GM12878 (cell line): ENCODE data around the gene KHDC1. TPM values are rescaled to one million over a fixed set of nuclear protein-coding genes. Genes with fewer than 3 reads are reported as not detected.

Source experiments
- ASH2L ChIP-seq: fragments of 300-600, 200-600 bp; sonication (generic); IDR thresholded peaks from 2 replicates; pipeline ENCODE4 v1.6.1; 2017; ENCODE audit warnings: low read depth, mild to moderate bottlenecking, borderline replicate concordance
- ATF7 ChIP-seq: fragments of 450-650 bp; IDR thresholded peaks from 2 replicates; pipeline ENCODE4 v1.6.1; 2016; ENCODE audit warnings: low read depth, mild to moderate bottlenecking
- BHLHE40 ChIP-seq, 2 experiments: fragments of 450-650 bp in 1 of 2; IDR thresholded peaks; 2 replicates each; pipeline ENCODE4 v1.6.1; 2011 to 2017; ENCODE audit warnings: low read depth in 2 of 2, borderline replicate concordance in 1 of 2, improper control_type of control experiment in 1 of 2, low read length in 1 of 2, mild to moderate bottlenecking in 1 of 2
- CBX5 ChIP-seq: sonication (generic); IDR thresholded peaks from 2 replicates; pipeline ENCODE4 v1.6.1; 2016; ENCODE audit warnings: low read depth, moderate library complexity, mild to moderate bottlenecking, inconsistent platforms
- DPF2 ChIP-seq: fragments of 450-650 bp; IDR thresholded peaks from 2 replicates; pipeline ENCODE4 v1.6.1; 2017; ENCODE audit warnings: mild to moderate bottlenecking
- EGR1 ChIP-seq, 2 experiments: IDR thresholded peaks; 1 replicate in 1 of 2; 2 replicates in 1 of 2; pipeline ENCODE4 v1.6.1; 2011 to 2012; ENCODE audit warnings: low read depth in 2 of 2, low read length in 2 of 2, borderline replicate concordance in 1 of 2, mild to moderate bottlenecking in 1 of 2, moderate library complexity in 1 of 2
- GABPA ChIP-seq: IDR thresholded peaks from 2 replicates; pipeline ENCODE4 v1.6.1; 2014; ENCODE audit warnings: antibody characterized with exemption, low read depth, mild to moderate bottlenecking, inconsistent platforms
- GATAD2B ChIP-seq: fragments of 450-650 bp; conservative IDR thresholded peaks from 2 replicates; pipeline ENCODE4 v1.6.1; 2017; ENCODE audit warnings: low read depth, mild to moderate bottlenecking, moderate library complexity
- HDAC2 ChIP-seq: fragments of 200-600 bp; sonication (generic); IDR thresholded peaks from 2 replicates; pipeline ENCODE4 v1.6.1; 2017
- LARP7 ChIP-seq: fragments of 450-650 bp; IDR thresholded peaks from 2 replicates; pipeline ENCODE4 v1.6.1; 2017; ENCODE audit warnings: mild to moderate bottlenecking
- NR2F1 ChIP-seq: fragments of 450-650 bp; conservative IDR thresholded peaks from 2 replicates; pipeline ENCODE4 v1.6.1; 2017; ENCODE audit warnings: mild to moderate bottlenecking
- POLR2AphosphoS2 ChIP-seq: IDR thresholded peaks from 2 replicates; pipeline ENCODE4 v1.6.1; 2011; ENCODE audit warnings: low read depth, mild to moderate bottlenecking, low read length, improper control_type of control experiment, moderate library complexity
- RAD51 ChIP-seq: fragments of 450-650 bp; IDR thresholded peaks from 2 replicates; pipeline ENCODE4 v1.6.1; 2016; ENCODE audit warnings: moderate library complexity, mild to moderate bottlenecking, inconsistent platforms
- RB1 ChIP-seq: fragments of 450-650 bp; formaldehyde crosslinking; IDR thresholded peaks from 2 replicates; pipeline ENCODE4 v1.6.1; 2017; ENCODE audit warnings: mild to moderate bottlenecking, borderline replicate concordance
- RUNX3 ChIP-seq: IDR thresholded peaks from 2 replicates; pipeline ENCODE4 v1.6.1; 2012; ENCODE audit warnings: low read length, inconsistent platforms
- SMAD5 ChIP-seq: IDR thresholded peaks from 2 replicates; pipeline ENCODE4 v1.6.1; 2016; ENCODE audit warnings: antibody characterized with exemption, low read depth
- SMARCA5 ChIP-seq: fragments of 450-650 bp; IDR thresholded peaks from 2 replicates; pipeline ENCODE4 v1.6.1; 2017; ENCODE audit warnings: mild to moderate bottlenecking
- SPI1 ChIP-seq: IDR thresholded peaks from 2 replicates; pipeline ENCODE4 v1.6.1; 2011; ENCODE audit warnings: low read depth, mild to moderate bottlenecking, low read length, moderate library complexity, borderline replicate concordance; ENCODE audit not compliant: insufficient read depth
- SREBF1 ChIP-seq: IDR thresholded peaks from 2 replicates; pipeline ENCODE4 v1.6.1; 2012; ENCODE audit warnings: mild to moderate bottlenecking, low read length
- ZNF274 ChIP-seq: IDR thresholded peaks from one replicate; pipeline ENCODE4 v1.8.0; 2011; ENCODE audit not compliant: insufficient read length, insufficient read depth
- polyA plus RNA-seq, 11 experiments: library from polyadenylated mRNA; depleted of rRNA in 4 of 11; unstranded in 6 of 11; stranded (reverse) in 5 of 11; fragments of >200 nt; fragmentation: Nextera tagmentation in 4 of 11; fragmentation: Illumina TruSeq in 1 of 11; extraction: Ambion mirVana in 4 of 11; extraction: Trizol in 1 of 11; gene quantifications; 1 replicate in 1 of 11; 2 replicates in 10 of 11; pipeline versions ENCODE4 v1.2.1 to v1.2.3, GENCODE V29; 2011 to 2016; ENCODE audit warnings: inconsistent platforms in 2 of 11, missing spikeins in 2 of 11, low read depth in 1 of 11
- total RNA-seq, 4 experiments: library from RNA; depleted of rRNA in 3 of 4; stranded (reverse); fragments of >200 nt in 3 of 4; fragmentation: Illumina TruSeq in 1 of 4; extraction: Trizol in 1 of 4; gene quantifications; 2 replicates each; pipeline versions ENCODE4 v1.2.1 to v1.2.3, GENCODE V29; 2013 to 2021
- TF ChIP-seq, protein P1 (sequence below): fragments of 450-650 bp; IDR thresholded peaks from 2 replicates; pipeline ENCODE4 v1.6.1; 2016; ENCODE audit warnings: mild to moderate bottlenecking, moderate library complexity, borderline replicate concordance
- TF ChIP-seq, protein P2 (sequence below): IDR thresholded peaks from 2 replicates; pipeline ENCODE4 v1.6.1; 2012; ENCODE audit warnings: low read depth, low read length, improper control_type of control experiment
- TF ChIP-seq, protein P3 (sequence below), 3 experiments: IDR thresholded peaks in 2 of 3; conservative IDR thresholded peaks in 1 of 3; 2 replicates each; pipeline ENCODE4 v1.5.1; 2011; ENCODE audit warnings: low read depth in 3 of 3, low read length in 3 of 3, mild to moderate bottlenecking in 3 of 3, control low read depth in 2 of 3, moderate library complexity in 2 of 3, inconsistent platforms in 1 of 3, mixed read lengths in 1 of 3; ENCODE audit not compliant: control insufficient read depth in 2 of 3, insufficient read depth in 1 of 3; ENCODE audit errors: extremely low read depth in 1 of 3

Gene KHDC1
- total and polyA plus RNA-seq, 10 of the 15 experiments (the other 5 are each of a cell fraction or from before 2014, with no cell fraction given): 3.3 to 8.7 (median 6.3) TPM

DNA sequence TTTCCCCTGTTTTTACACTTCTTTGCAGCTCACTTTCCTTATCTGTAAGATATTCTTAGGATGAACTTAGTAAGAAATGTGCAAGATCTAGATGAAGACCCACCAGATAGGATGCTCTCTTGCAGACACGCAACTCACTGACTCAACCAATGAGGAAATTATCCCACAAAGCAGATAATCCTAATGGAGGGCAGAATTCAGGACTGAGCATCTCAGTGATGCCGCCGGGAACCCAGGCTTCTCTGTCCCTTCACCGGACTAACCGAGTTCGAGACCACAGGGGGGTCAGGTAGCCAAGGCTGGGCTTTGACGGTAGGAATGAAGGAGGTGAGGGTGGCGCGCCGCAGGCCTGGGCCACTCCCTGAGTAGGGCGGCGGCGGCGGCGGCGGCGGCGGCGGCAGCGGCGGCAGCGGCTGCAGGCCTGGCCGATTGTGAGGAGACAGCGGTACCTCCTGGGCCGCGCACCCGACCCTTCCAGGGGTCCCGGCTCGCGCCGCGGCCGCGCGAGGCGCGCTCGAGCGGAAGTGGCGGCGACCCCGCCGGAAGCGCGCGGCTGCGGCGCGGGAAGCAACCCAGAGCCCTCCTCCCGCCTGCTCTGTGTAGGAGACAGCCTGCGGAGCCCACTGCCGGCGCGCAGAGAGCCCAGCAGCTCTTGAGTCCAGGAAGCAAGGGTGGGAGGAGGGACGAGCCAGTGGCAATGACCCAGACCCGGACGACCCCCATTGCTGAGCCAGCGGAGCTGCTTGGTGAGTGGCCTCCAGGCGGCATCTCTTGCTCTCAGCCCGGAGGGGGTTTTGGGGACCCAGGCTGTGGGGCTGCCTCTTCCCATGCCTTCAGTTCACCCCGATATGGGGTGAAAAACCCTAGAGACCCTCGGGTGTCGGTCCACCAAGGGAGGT lies at the start of gene KHDC1 (continued):
- TF ChIP-seq CBX5 (no peak), EGR1 (IDR thresholded peaks at IDR 0.05; ENCODE audit: borderline replicate concordance in 1 of 2, low read depth in 2 of 2, low read length in 2 of 2) (0 out of 3 replicates have a peak, but pooled peaks of 1 of the 2 experiments have one; percentile 10), HDAC2 (no peak), SMARCA5 (peak; percentile 73), ASH2L (0 out of 2 replicates have a peak, but pooled peaks have one; percentile 46), SREBF1 (no peak), NR2F1 (peak; percentile 59; the same call in 1 of the 2 replicates), RB1 (peak; percentile 89; the same call in 1 of the 2 replicates), ZNF274 (no peak), POLR2AphosphoS2 (no peak), BHLHE40 (IDR thresholded peaks at IDR 0.05; ENCODE audit: borderline replicate concordance in 1 of 2, low read depth in 2 of 2, low read length in 1 of 2) (peak in 1 of 2 experiments; percentile 45; a peak in 2 of 4 replicates), LARP7 (peak; percentile 78), SPI1 (no peak), GABPA (peak; percentile 76), RUNX3 (peak; percentile 8; the same call in 1 of the 2 replicates), SMAD5 (0 out of 2 replicates have a peak, but pooled peaks have one; percentile 26), RAD51 (no peak), GATAD2B (peak; percentile 80; the same call in 1 of the 2 replicates), DPF2 (0 out of 2 replicates have a peak, but pooled peaks have one; percentile 33), ATF7 (no peak)
- TF ChIP-seq, protein P1, sequence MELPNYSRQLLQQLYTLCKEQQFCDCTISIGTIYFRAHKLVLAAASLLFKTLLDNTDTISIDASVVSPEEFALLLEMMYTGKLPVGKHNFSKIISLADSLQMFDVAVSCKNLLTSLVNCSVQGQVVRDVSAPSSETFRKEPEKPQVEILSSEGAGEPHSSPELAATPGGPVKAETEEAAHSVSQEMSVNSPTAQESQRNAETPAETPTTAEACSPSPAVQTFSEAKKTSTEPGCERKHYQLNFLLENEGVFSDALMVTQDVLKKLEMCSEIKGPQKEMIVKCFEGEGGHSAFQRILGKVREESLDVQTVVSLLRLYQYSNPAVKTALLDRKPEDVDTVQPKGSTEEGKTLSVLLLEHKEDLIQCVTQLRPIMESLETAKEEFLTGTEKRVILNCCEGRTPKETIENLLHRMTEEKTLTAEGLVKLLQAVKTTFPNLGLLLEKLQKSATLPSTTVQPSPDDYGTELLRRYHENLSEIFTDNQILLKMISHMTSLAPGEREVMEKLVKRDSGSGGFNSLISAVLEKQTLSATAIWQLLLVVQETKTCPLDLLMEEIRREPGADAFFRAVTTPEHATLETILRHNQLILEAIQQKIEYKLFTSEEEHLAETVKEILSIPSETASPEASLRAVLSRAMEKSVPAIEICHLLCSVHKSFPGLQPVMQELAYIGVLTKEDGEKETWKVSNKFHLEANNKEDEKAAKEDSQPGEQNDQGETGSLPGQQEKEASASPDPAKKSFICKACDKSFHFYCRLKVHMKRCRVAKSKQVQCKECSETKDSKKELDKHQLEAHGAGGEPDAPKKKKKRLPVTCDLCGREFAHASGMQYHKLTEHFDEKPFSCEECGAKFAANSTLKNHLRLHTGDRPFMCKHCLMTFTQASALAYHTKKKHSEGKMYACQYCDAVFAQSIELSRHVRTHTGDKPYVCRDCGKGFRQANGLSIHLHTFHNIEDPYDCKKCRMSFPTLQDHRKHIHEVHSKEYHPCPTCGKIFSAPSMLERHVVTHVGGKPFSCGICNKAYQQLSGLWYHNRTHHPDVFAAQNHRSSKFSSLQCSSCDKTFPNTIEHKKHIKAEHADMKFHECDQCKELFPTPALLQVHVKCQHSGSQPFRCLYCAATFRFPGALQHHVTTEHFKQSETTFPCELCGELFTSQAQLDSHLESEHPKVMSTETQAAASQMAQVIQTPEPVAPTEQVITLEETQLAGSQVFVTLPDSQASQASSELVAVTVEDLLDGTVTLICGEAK: peak; percentile 64; the same call in 1 of the 2 replicates
- TF ChIP-seq, protein P2, sequence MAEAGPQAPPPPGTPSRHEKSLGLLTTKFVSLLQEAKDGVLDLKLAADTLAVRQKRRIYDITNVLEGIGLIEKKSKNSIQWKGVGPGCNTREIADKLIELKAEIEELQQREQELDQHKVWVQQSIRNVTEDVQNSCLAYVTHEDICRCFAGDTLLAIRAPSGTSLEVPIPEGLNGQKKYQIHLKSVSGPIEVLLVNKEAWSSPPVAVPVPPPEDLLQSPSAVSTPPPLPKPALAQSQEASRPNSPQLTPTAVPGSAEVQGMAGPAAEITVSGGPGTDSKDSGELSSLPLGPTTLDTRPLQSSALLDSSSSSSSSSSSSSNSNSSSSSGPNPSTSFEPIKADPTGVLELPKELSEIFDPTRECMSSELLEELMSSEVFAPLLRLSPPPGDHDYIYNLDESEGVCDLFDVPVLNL: no peak
- TF ChIP-seq, protein P3, sequence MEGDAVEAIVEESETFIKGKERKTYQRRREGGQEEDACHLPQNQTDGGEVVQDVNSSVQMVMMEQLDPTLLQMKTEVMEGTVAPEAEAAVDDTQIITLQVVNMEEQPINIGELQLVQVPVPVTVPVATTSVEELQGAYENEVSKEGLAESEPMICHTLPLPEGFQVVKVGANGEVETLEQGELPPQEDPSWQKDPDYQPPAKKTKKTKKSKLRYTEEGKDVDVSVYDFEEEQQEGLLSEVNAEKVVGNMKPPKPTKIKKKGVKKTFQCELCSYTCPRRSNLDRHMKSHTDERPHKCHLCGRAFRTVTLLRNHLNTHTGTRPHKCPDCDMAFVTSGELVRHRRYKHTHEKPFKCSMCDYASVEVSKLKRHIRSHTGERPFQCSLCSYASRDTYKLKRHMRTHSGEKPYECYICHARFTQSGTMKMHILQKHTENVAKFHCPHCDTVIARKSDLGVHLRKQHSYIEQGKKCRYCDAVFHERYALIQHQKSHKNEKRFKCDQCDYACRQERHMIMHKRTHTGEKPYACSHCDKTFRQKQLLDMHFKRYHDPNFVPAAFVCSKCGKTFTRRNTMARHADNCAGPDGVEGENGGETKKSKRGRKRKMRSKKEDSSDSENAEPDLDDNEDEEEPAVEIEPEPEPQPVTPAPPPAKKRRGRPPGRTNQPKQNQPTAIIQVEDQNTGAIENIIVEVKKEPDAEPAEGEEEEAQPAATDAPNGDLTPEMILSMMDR (IDR thresholded peaks at IDR 0.05 in 2 of 3, conservative IDR thresholded peaks at IDR 0.05 in 1 of 3; ENCODE audit: control insufficient read depth in 2 of 3, extremely low read depth in 1 of 3, insufficient read depth in 1 of 3, low read depth in 3 of 3, low read length in 3 of 3): peak in 2 of 3 experiments; percentile 15 to 26; a peak in 1 of 6 replicates
